ENCODE data around the gene CD47.

Gene CD47

GRCh38 chr3:108036401-108036800, 54.4 kb downstream of the CD47 start:
- Histone ChIP-seq H4K8ac (ENCODE audit: low read depth, low read length) (no peak overlapping the region), H2BK5ac (ENCODE audit: low read length) (no peak overlapping the region), H3K36me3 (replicated peaks in 1 of 2; ENCODE audit: control insufficient read depth in 2 of 2, insufficient read depth in 2 of 2, low read length in 2 of 2) (peaks cover 0 to 2% of the 10 kb centered on the region in 2 donors), H3K27me3 (ENCODE audit: control insufficient read depth in 3 of 3, insufficient read depth in 3 of 3, low read depth in 1 of 3, low read length in 3 of 3) (no peaks in the 10 kb centered on the region), H4K91ac (ENCODE audit: low read depth, low read length, poor library complexity) (no peak overlapping the region), H3K4me2 (ENCODE audit: insufficient read depth, low read length, poor library complexity, severe bottlenecking) (no peak overlapping the region), H3K79me1 (ENCODE audit: low read depth, low read length) (no peaks in the 10 kb centered on the region), H2AK5ac (ENCODE audit: low read depth, low read length) (no peak overlapping the region), H3K4ac (ENCODE audit: low read length) (no peak overlapping the region), H3K4me1 (ENCODE audit: control insufficient read depth in 2 of 2, insufficient read depth in 1 of 2, low read depth in 1 of 2, low read length in 2 of 2) (peaks cover 0 to 2% of the 10 kb centered on the region in 2 donors), H3K9me3 (replicated peaks in 1 of 2; ENCODE audit: control insufficient read depth in 2 of 2, insufficient read depth in 1 of 2, low read depth in 1 of 2, low read length in 2 of 2) (no peaks in the 10 kb centered on the region), H3K18ac (ENCODE audit: low read length) (no peak overlapping the region), H2BK15ac (ENCODE audit: low read length) (no peak overlapping the region), H3K9ac (ENCODE audit: low read depth, low read length, poor library complexity) (no peak overlapping the region), H2AFZ (ENCODE audit: low read length) (no peak overlapping the region), H3K14ac (ENCODE audit: low read length) (no peak overlapping the region), H3K23ac (ENCODE audit: low read depth, low read length, poor library complexity) (no peak overlapping the region), H3K27ac (replicated peaks; ENCODE audit: low read length) (no peak overlapping the region), H3K4me3 (ENCODE audit: low read length in 2 of 2) (no peak overlapping the region), H2BK12ac (ENCODE audit: low read length) (no peak overlapping the region), H2BK120ac (ENCODE audit: low read depth, low read length) (no peak overlapping the region)
- DNase-seq (ENCODE audit: low spot score), result no peak
- WGBS, 2 donors (ENCODE audit: extremely low coverage in 2 of 2, insufficient read length in 2 of 2, insufficient replicate concordance in 1 of 2), result no CpG with 5 or more reads among the region's 1 CpG

GRCh38 chr3:108035751-108036150, 55.1 kb downstream of the CD47 start:
- no peak overlapping the region for H3K4me3 ChIP-seq (ENCODE audit: low read length in 2 of 2)
- H2AK5ac ChIP-seq (ENCODE audit: low read depth, low read length), result no peak overlapping the region
- no peak overlapping the region for H2BK15ac ChIP-seq (ENCODE audit: low read length)
- H3K4ac ChIP-seq (ENCODE audit: low read length), result no peak overlapping the region
- no peak overlapping the region for H2BK5ac ChIP-seq (ENCODE audit: low read length)
- peaks cover 0 to 2% of the 10 kb centered on the region in 2 donors for H3K4me1 ChIP-seq (ENCODE audit: control insufficient read depth in 2 of 2, insufficient read depth in 1 of 2, low read depth in 1 of 2, low read length in 2 of 2)
- H2AFZ ChIP-seq (ENCODE audit: low read length), result no peak overlapping the region
- H3K9ac ChIP-seq (ENCODE audit: low read depth, low read length, poor library complexity), result no peak overlapping the region
- DNase-seq (ENCODE audit: low spot score), result no peak
- no peaks in the 10 kb centered on the region for H3K79me1 ChIP-seq (ENCODE audit: low read depth, low read length)
- no peak overlapping the region for H4K8ac ChIP-seq (ENCODE audit: low read depth, low read length)
- no peak overlapping the region for H4K91ac ChIP-seq (ENCODE audit: low read depth, low read length, poor library complexity)
- H3K9me3 ChIP-seq (replicated peaks in 1 of 2; ENCODE audit: control insufficient read depth in 2 of 2, insufficient read depth in 1 of 2, low read depth in 1 of 2, low read length in 2 of 2), result no peaks in the 10 kb centered on the region
- no peak overlapping the region for H3K18ac ChIP-seq (ENCODE audit: low read length)
- no peaks in the 10 kb centered on the region for H3K36me3 ChIP-seq (replicated peaks in 1 of 2; ENCODE audit: control insufficient read depth in 2 of 2, insufficient read depth in 2 of 2, low read length in 2 of 2)
- no peaks in the 10 kb centered on the region for H3K27me3 ChIP-seq (ENCODE audit: control insufficient read depth in 3 of 3, insufficient read depth in 3 of 3, low read depth in 1 of 3, low read length in 3 of 3)
- H3K27ac ChIP-seq (replicated peaks; ENCODE audit: low read length), result no peak overlapping the region
- no peak overlapping the region for H2BK120ac ChIP-seq (ENCODE audit: low read depth, low read length)
- no CpG with 5 or more reads among the region's 4 CpGs for WGBS, 2 donors (ENCODE audit: extremely low coverage in 2 of 2, insufficient read length in 2 of 2, insufficient replicate concordance in 1 of 2)
- H2BK12ac ChIP-seq (ENCODE audit: low read length), result no peak overlapping the region
- no peak overlapping the region for H3K14ac ChIP-seq (ENCODE audit: low read length)
- H3K23ac ChIP-seq (ENCODE audit: low read depth, low read length, poor library complexity), result no peak overlapping the region
- no peak overlapping the region for H3K4me2 ChIP-seq (ENCODE audit: insufficient read depth, low read length, poor library complexity, severe bottlenecking)

GRCh38 chr3:108031895-108032294, 58.9 kb downstream of the CD47 start:
- Histone ChIP-seq H3K23ac (ENCODE audit: low read depth, low read length, poor library complexity) (no peak overlapping the region), H4K8ac (ENCODE audit: low read depth, low read length) (no peak overlapping the region), H3K79me1 (ENCODE audit: low read depth, low read length) (no peaks in the 10 kb centered on the region), H3K9me3 (replicated peaks in 1 of 2; ENCODE audit: control insufficient read depth in 2 of 2, insufficient read depth in 1 of 2, low read depth in 1 of 2, low read length in 2 of 2) (peaks cover 0 to 5% of the 10 kb centered on the region in 2 donors), H4K91ac (ENCODE audit: low read depth, low read length, poor library complexity) (no peak overlapping the region), H2BK5ac (ENCODE audit: low read length) (no peak overlapping the region), H2BK15ac (ENCODE audit: low read length) (no peak overlapping the region), H2BK120ac (ENCODE audit: low read depth, low read length) (no peak overlapping the region), H3K4me3 (ENCODE audit: low read length in 2 of 2) (no peak overlapping the region), H3K9ac (ENCODE audit: low read depth, low read length, poor library complexity) (no peak overlapping the region), H3K4me2 (ENCODE audit: insufficient read depth, low read length, poor library complexity, severe bottlenecking) (no peak overlapping the region), H2AFZ (ENCODE audit: low read length) (no peak overlapping the region), H3K27ac (replicated peaks; ENCODE audit: low read length) (no peak overlapping the region), H3K27me3 (ENCODE audit: control insufficient read depth in 3 of 3, insufficient read depth in 3 of 3, low read depth in 1 of 3, low read length in 3 of 3) (no peaks in the 10 kb centered on the region), H3K18ac (ENCODE audit: low read length) (no peak overlapping the region), H3K4ac (ENCODE audit: low read length) (no peak overlapping the region), H2BK12ac (ENCODE audit: low read length) (no peak overlapping the region), H3K4me1 (ENCODE audit: control insufficient read depth in 2 of 2, insufficient read depth in 1 of 2, low read depth in 1 of 2, low read length in 2 of 2) (peaks cover 0 to 7% of the 10 kb centered on the region in 2 donors), H2AK5ac (ENCODE audit: low read depth, low read length) (no peak overlapping the region), H3K36me3 (replicated peaks in 1 of 2; ENCODE audit: control insufficient read depth in 2 of 2, insufficient read depth in 2 of 2, low read length in 2 of 2) (no peaks in the 10 kb centered on the region), H3K14ac (ENCODE audit: low read length) (no peak overlapping the region)
- no CpG with 5 or more reads among the region's 2 CpGs for WGBS, 2 donors (ENCODE audit: extremely low coverage in 2 of 2, insufficient read length in 2 of 2, insufficient replicate concordance in 1 of 2)
- DNase-seq (ENCODE audit: low spot score), result no peak

GRCh38 chr3:108030960-108031359, 59.9 kb downstream of the CD47 start:
- H2BK120ac ChIP-seq (ENCODE audit: low read depth, low read length), result no peak overlapping the region
- no CpG with 5 or more reads among the region's 5 CpGs for WGBS, 2 donors (ENCODE audit: extremely low coverage in 2 of 2, insufficient read length in 2 of 2, insufficient replicate concordance in 1 of 2)
- no peak overlapping the region for H3K4me2 ChIP-seq (ENCODE audit: insufficient read depth, low read length, poor library complexity, severe bottlenecking)
- H2BK12ac ChIP-seq (ENCODE audit: low read length), result no peak overlapping the region
- no peak overlapping the region for H3K27ac ChIP-seq (replicated peaks; ENCODE audit: low read length)
- H2AFZ ChIP-seq (ENCODE audit: low read length), result no peak overlapping the region
- H3K23ac ChIP-seq (ENCODE audit: low read depth, low read length, poor library complexity), result no peak overlapping the region
- H3K79me1 ChIP-seq (ENCODE audit: low read depth, low read length), result no peaks in the 10 kb centered on the region
- H2AK5ac ChIP-seq (ENCODE audit: low read depth, low read length), result no peak overlapping the region
- H3K4ac ChIP-seq (ENCODE audit: low read length), result no peak overlapping the region
- no peak overlapping the region for H4K8ac ChIP-seq (ENCODE audit: low read depth, low read length)
- H3K4me3 ChIP-seq (ENCODE audit: low read length in 2 of 2), result no peak overlapping the region
- no peaks in the 10 kb centered on the region for H3K36me3 ChIP-seq (replicated peaks in 1 of 2; ENCODE audit: control insufficient read depth in 2 of 2, insufficient read depth in 2 of 2, low read length in 2 of 2)
- no peak for DNase-seq (ENCODE audit: low spot score)
- peaks cover 0 to 5% of the 10 kb centered on the region in 2 donors for H3K9me3 ChIP-seq (replicated peaks in 1 of 2; ENCODE audit: control insufficient read depth in 2 of 2, insufficient read depth in 1 of 2, low read depth in 1 of 2, low read length in 2 of 2)
- H4K91ac ChIP-seq (ENCODE audit: low read depth, low read length, poor library complexity), result no peak overlapping the region
- no peak overlapping the region for H2BK5ac ChIP-seq (ENCODE audit: low read length)
- H3K9ac ChIP-seq (ENCODE audit: low read depth, low read length, poor library complexity), result no peak overlapping the region
- H3K27me3 ChIP-seq (ENCODE audit: control insufficient read depth in 3 of 3, insufficient read depth in 3 of 3, low read depth in 1 of 3, low read length in 3 of 3), result no peaks in the 10 kb centered on the region
- H2BK15ac ChIP-seq (ENCODE audit: low read length), result no peak overlapping the region
- H3K14ac ChIP-seq (ENCODE audit: low read length), result no peak overlapping the region
- peaks cover 0 to 7% of the 10 kb centered on the region in 2 donors for H3K4me1 ChIP-seq (ENCODE audit: control insufficient read depth in 2 of 2, insufficient read depth in 1 of 2, low read depth in 1 of 2, low read length in 2 of 2)
- H3K18ac ChIP-seq (ENCODE audit: low read length), result no peak overlapping the region
